ENCODE results near the gene ASXL2.

- TF ChIP-seq CTCF (IDR thresholded peaks at IDR 0.05) = no peak
- no peak for TF ChIP-seq POLR2A (IDR thresholded peaks at IDR 0.05)
These were observed 119.9 kb downstream of the ASXL2 start for GRCh38 chr2:25758348-25758747.

All from body of pancreas (tissue), 4 donors.